T-helper 9 cell (primary cell): ENCODE results near the gene DUSP28.
"Not testable (repeated sequence)": the region's sequence is repeated elsewhere in the genome, so short reads cannot be mapped to it uniquely, and the experiment has no call there.

Source experiments
- DNase-seq: peaks from one replicate; pipeline ENCODE4 v3.0.0-alpha.2; 2020

Gene DUSP28

DNA sequence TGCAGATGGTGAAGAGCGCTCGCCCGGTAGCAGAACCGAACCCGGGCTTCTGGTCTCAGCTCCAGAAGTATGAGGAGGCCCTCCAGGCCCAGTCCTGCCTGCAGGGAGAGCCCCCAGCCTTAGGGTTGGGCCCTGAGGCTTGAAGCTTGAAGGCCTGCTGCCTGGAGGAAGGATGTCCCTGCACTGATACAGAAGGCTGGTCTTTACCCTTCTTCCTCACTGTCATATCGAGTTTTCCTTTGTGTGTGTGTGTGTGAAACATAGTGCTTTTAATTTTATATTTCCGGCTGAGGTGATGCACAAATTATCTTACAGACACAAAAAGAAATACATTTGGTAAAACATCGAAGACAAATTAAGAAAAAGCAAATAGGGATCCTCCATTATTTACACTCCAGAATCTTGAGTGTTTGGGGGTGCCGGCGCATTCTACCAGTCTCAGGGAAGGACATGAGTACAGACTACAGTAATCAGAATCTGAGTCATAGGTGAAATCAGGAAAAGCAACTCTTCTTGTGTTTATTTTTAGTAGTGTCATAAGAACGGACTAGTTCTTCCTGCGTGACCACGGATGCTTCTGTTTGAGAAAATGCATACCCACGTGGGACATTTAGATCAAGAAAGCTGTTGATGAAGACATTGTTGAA lies 1.3 kb downstream of the DUSP28 start:
- no peak for DNase-seq

- DNase-seq = not testable (repeated sequence)
These were observed 3.1 kb downstream of the DUSP28 start for GRCh38 chr2:240563231-240563630.

DNA sequence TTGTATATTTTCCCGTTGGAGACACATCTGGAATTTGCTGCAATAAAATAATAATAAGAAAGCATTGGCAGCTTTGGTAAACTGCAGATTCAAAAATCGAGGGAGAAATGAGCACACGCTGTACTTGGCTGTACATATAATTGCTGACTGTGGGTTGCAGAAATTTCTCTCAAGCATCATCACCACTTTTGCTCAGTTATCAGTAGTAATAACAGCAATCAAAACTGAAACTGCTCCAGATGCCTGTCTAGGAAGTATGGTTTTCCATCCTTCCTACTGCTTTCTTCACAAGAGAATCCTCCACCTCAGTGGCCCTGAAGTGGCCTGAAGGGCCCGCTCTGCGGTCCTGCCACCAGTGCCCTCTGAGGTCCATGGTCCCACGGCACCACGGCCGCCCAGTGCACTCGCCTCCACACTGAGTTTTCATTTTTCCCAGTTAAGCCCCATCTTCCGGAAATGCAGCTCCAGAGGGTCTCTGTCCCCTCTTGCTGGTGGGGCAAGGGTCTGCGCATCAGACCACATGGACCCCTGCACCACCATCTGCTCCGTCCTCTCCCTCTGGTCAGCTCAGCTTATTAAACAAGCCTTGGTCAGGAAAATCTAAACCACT lies 3.9 kb downstream of the DUSP28 start:
- DNase-seq = no peak

- no peak for DNase-seq
These were observed 4.6 kb downstream of the DUSP28 start for GRCh38 chr2:240564561-240565332.

GRCh38 chr2:240565333-240566202 lies 5.4 kb downstream of the DUSP28 start:
- DNase-seq = peak; percentile 83

GRCh38 chr2:240566203-240567136 lies 6.3 kb downstream of the DUSP28 start:
- peak; percentile 91 for DNase-seq

GRCh38 chr2:240567137-240567871 lies 7.1 kb downstream of the DUSP28 start:
- peak; percentile 45 for DNase-seq

DNA sequence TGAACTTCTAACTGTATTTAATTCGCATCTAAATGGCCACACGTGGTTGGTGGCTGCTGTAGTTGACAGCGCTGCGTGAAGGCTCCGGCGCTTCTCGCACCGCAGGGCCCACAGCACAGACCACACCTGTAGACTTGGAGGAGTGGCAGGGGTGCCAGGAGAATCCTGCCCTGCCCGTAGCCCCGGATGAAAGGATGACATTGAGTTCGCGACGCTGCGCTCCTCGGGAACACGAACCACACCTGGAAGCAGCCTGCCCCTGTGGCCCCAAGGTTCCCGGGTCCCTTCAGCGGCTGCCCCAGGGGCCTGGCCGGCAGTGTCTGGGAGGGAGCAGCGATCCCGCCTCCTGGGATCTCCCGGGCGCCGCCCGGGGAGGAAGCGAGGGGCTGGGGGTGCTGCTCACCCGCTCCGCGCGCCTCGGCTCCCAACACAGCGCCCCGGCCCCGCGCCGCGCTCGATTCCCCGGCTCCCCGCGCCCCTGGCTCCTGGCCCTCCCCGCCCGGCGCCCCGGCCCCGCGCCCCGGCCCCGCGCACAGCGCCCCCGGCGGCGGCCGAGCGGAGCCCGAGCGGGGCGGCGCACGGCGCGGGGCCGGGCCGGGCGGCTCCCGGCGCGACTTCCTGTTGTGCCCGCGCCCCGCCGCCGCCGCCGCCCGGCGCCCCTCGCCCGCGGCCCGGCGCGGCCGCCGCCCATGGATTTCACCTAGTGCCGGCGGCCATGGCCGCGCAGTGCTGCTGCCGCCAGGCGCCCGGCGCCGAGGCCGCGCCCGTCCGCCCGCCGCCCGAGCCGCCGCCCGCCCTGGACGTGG lies 7.9 kb downstream of the DUSP28 start, which contains the start of gene RNPEPL1:
TSS of gene RNPEPL1 (plus strand) at position 613 of the 806 bp plus-strand sequence. CDS start at position 716, 103 bp downstream.
- peak; percentile 52 for DNase-seq

GRCh38 chr2:240568678-240569522 lies 8.7 kb downstream of the DUSP28 start:
- peak; percentile 50 for DNase-seq

DNA sequence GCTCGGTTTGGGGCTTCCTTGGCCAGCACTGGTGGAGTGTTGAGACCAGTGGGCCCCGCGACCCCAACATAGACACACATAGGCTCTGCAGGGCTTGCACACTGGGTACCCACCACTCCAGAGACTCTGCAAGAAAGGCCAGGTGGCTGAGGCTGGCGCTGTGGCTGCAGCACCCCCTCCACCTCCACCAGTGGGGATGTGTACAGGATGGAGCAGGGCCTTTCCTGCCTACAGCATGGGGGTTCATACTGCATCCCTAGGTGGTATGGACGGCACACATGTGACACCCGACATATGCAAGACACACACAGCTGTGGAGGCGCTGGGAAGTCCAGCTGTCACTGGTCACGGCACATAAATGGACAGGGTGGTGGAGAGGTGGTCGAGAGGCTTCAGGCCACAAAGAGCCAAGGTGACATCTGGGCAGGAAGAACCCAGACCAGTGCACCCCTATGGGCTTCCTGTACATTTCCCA lies 9.4 kb downstream of the DUSP28 start:
- no peak for DNase-seq

GRCh38 chr2:240569998-240570530 lies 9.9 kb downstream of the DUSP28 start:
- DNase-seq = no peak

- no peak for DNase-seq
These were observed 10.6 kb downstream of the DUSP28 start for GRCh38 chr2:240570531-240571313.

GRCh38 chr2:240571314-240571973 lies 11.3 kb downstream of the DUSP28 start:
- no peak for DNase-seq

- no peak for DNase-seq
These were observed 12.2 kb downstream of the DUSP28 start for GRCh38 chr2:240572141-240573031.

- no peak for DNase-seq
These were observed 12.9 kb downstream of the DUSP28 start for GRCh38 chr2:240573071-240573515.
